ENCODE results near the gene R3HDM4. TPM values are rescaled to one million over a fixed set of nuclear protein-coding genes. Genes with fewer than 3 reads are reported as not detected.
A peak's percentile ranks its signal among the peaks of the same experiment; 100 is the strongest.
"Not testable (repeated sequence)": the region's sequence is repeated elsewhere in the genome, so short reads cannot be mapped to it uniquely, and the experiment has no call there.

R3HDM4 gene
- total RNA-seq, 1 experiment from 2014 or later: 23.0 TPM

- no peak for DNase-seq (ENCODE audit: low spot score)
These were observed 16.6 kb downstream of the R3HDM4 start for GRCh38 chr19:896434-896833.

GRCh38 chr19:892894-893689, 19.9 kb downstream of the R3HDM4 start, which contains the start of the genes MED16 and RNU6-9:
TSS of gene MED16 (minus strand) at chr19:893187. CDS start at chr19:891131, 2,056 bp downstream.
TSS of gene RNU6-9 (plus strand) at chr19:893484.
- peak; percentile 87 for DNase-seq (ENCODE audit: low spot score)

- no peak for DNase-seq (ENCODE audit: low spot score)
These were observed 20.7 kb downstream of the R3HDM4 start for GRCh38 chr19:892243-892893.

GRCh38 chr19:891421-892200, 21.4 kb downstream of the R3HDM4 start:
- DNase-seq (ENCODE audit: low spot score): not testable (repeated sequence)

GRCh38 chr19:890831-891230, 22.2 kb downstream of the R3HDM4 start:
- DNase-seq (ENCODE audit: low spot score): no peak

GRCh38 chr19:889662-890295, 23.2 kb downstream of the R3HDM4 start:
- DNase-seq (ENCODE audit: low spot score): no peak

- DNase-seq (ENCODE audit: low spot score): no peak
These were observed 24.2 kb downstream of the R3HDM4 start for GRCh38 chr19:888581-889385.

- no peak for DNase-seq (ENCODE audit: low spot score)
These were observed 25.4 kb downstream of the R3HDM4 start for GRCh38 chr19:887599-887998.

- peak; percentile 62 for DNase-seq (ENCODE audit: low spot score)
These were observed 25.9 kb downstream of the R3HDM4 start for GRCh38 chr19:887072-887471.

- DNase-seq (ENCODE audit: low spot score): no peak
These were observed 27.3 kb downstream of the R3HDM4 start for GRCh38 chr19:885536-886224.

- no peak for DNase-seq (ENCODE audit: low spot score)
These were observed 28.4 kb downstream of the R3HDM4 start for GRCh38 chr19:884420-885211.

GRCh38 chr19:883661-884211, 29.3 kb downstream of the R3HDM4 start:
- peak; percentile 90 for DNase-seq (ENCODE audit: low spot score)

GRCh38 chr19:882871-883497, 30.0 kb downstream of the R3HDM4 start:
- no peak for DNase-seq (ENCODE audit: low spot score)

- no peak for DNase-seq (ENCODE audit: low spot score)
These were observed 31.5 kb downstream of the R3HDM4 start for GRCh38 chr19:881385-882071.

- DNase-seq (ENCODE audit: low spot score): no peak
These were observed 33.1 kb downstream of the R3HDM4 start for GRCh38 chr19:879711-880438.

GRCh38 chr19:878751-879561, 34.1 kb downstream of the R3HDM4 start:
- not testable (repeated sequence) for DNase-seq (ENCODE audit: low spot score)

Measured in A172 (cell line).